GM12878 (cell line): Measurements from ENCODE around the gene TAS2R42. TPM values are rescaled to one million over a fixed set of nuclear protein-coding genes. Genes with fewer than 3 reads are reported as not detected.

Experiments
- BACH1 ChIP-seq: fragments of 450-650 bp; IDR thresholded peaks from 2 replicates; pipeline ENCODE4 v1.6.1; 2017; ENCODE audit warnings: mild to moderate bottlenecking, borderline replicate concordance
- BHLHE40 ChIP-seq, 2 experiments: fragments of 450-650 bp in 1 of 2; IDR thresholded peaks; 2 replicates each; pipeline ENCODE4 v1.6.1; 2011 to 2017; ENCODE audit warnings: low read depth in 2 of 2, borderline replicate concordance in 1 of 2, improper control_type of control experiment in 1 of 2, low read length in 1 of 2, mild to moderate bottlenecking in 1 of 2
- BMI1 ChIP-seq: fragments of 450-650 bp; IDR thresholded peaks from 2 replicates; pipeline ENCODE4 v1.6.1; 2016; ENCODE audit warnings: mild to moderate bottlenecking, moderate library complexity, borderline replicate concordance
- FOS ChIP-seq: IDR thresholded peaks from 3 replicates; pipeline ENCODE4 v1.6.1; 2011; ENCODE audit warnings: borderline replicate concordance; ENCODE audit not compliant: insufficient read length; ENCODE audit errors: extremely low read depth
- FOXK2 ChIP-seq: fragments of 450-650 bp; IDR thresholded peaks from 2 replicates; pipeline ENCODE4 v1.6.1; 2017; ENCODE audit warnings: mild to moderate bottlenecking, moderate library complexity
- FOXM1 ChIP-seq: IDR thresholded peaks from 2 replicates; pipeline ENCODE4 v1.6.1; 2012; ENCODE audit warnings: low read depth, mild to moderate bottlenecking, inconsistent platforms, low read length, moderate library complexity
- IRF4 ChIP-seq: IDR thresholded peaks from 2 replicates; pipeline ENCODE4 v1.6.1; 2011; ENCODE audit warnings: low read depth, low read length
- NFIC ChIP-seq: IDR thresholded peaks from 2 replicates; pipeline ENCODE4 v1.6.1; 2012; ENCODE audit warnings: low read depth, mild to moderate bottlenecking, inconsistent platforms, low read length, moderate library complexity
- NR2C2 ChIP-seq: IDR thresholded peaks from 2 replicates; pipeline ENCODE4 v1.6.1; 2011; ENCODE audit warnings: borderline replicate concordance, low read depth; ENCODE audit not compliant: control insufficient read depth, insufficient read length
- PAX5 ChIP-seq: IDR thresholded peaks from 2 replicates; pipeline ENCODE4 v1.6.1; 2011; ENCODE audit warnings: low read depth, low read length, borderline replicate concordance
- RELA ChIP-seq: fragments of 450-650 bp; IDR thresholded peaks from 2 replicates; pipeline ENCODE4 v1.8.0; 2014; ENCODE audit warnings: borderline replicate concordance; ENCODE audit not compliant: partially characterized antibody
- RUNX3 ChIP-seq: IDR thresholded peaks from 2 replicates; pipeline ENCODE4 v1.6.1; 2012; ENCODE audit warnings: low read length, inconsistent platforms
- SRF ChIP-seq, 2 experiments: IDR thresholded peaks; 2 replicates each; pipeline ENCODE4 v1.6.1; 2011; ENCODE audit warnings: low read depth in 2 of 2, low read length in 2 of 2, mild to moderate bottlenecking in 1 of 2, moderate library complexity in 1 of 2
- STAT3 ChIP-seq: IDR thresholded peaks from 2 replicates; pipeline ENCODE4 v1.6.1; 2011; ENCODE audit warnings: low read depth, low read length, improper control_type of control experiment
- TARDBP ChIP-seq: IDR thresholded peaks from 2 replicates; pipeline ENCODE4 v1.6.1; 2016; ENCODE audit warnings: borderline replicate concordance
- ZBED1 ChIP-seq: IDR thresholded peaks from 2 replicates; pipeline ENCODE4 v1.6.1; 2016; ENCODE audit warnings: borderline replicate concordance
- ZBTB4 ChIP-seq: fragments of 450-650 bp; formaldehyde crosslinking; IDR thresholded peaks from 2 replicates; pipeline ENCODE4 v1.4.0; 2022; ENCODE audit warnings: mild to moderate bottlenecking, moderate library complexity
- ZNF24 ChIP-seq: fragments of 450-650 bp; IDR thresholded peaks from 2 replicates; pipeline ENCODE4 v1.6.1; 2017; ENCODE audit warnings: antibody characterized with exemption, mild to moderate bottlenecking
- ZNF592 ChIP-seq: fragments of 450-650 bp; IDR thresholded peaks from 2 replicates; pipeline ENCODE4 v1.6.1; 2017; ENCODE audit warnings: mild to moderate bottlenecking, moderate library complexity
- ZNF622 ChIP-seq: fragments of 450-650 bp; IDR thresholded peaks from 2 replicates; pipeline ENCODE4 v1.6.1; 2017; ENCODE audit warnings: mild to moderate bottlenecking, inconsistent platforms
- ZSCAN29 ChIP-seq: fragments of 450-650 bp; IDR thresholded peaks from 2 replicates; pipeline ENCODE4 v1.6.1; 2017; ENCODE audit warnings: mild to moderate bottlenecking, moderate library complexity
- polyA plus RNA-seq, 11 experiments: library from polyadenylated mRNA; depleted of rRNA in 4 of 11; unstranded in 6 of 11; stranded (reverse) in 5 of 11; fragments of >200 nt; fragmentation: Nextera tagmentation in 4 of 11; fragmentation: Illumina TruSeq in 1 of 11; extraction: Ambion mirVana in 4 of 11; extraction: Trizol in 1 of 11; gene quantifications; 1 replicate in 1 of 11; 2 replicates in 10 of 11; pipeline versions ENCODE4 v1.2.1 to v1.2.3, GENCODE V29; 2011 to 2016; ENCODE audit warnings: inconsistent platforms in 2 of 11, missing spikeins in 2 of 11, low read depth in 1 of 11
- total RNA-seq, 4 experiments: library from RNA; depleted of rRNA in 3 of 4; stranded (reverse); fragments of >200 nt in 3 of 4; fragmentation: Illumina TruSeq in 1 of 4; extraction: Trizol in 1 of 4; gene quantifications; 2 replicates each; pipeline versions ENCODE4 v1.2.1 to v1.2.3, GENCODE V29; 2013 to 2021

TAS2R42 gene
- total and polyA plus RNA-seq, 10 of the 15 experiments (the other 5 are each of a cell fraction or from before 2014, with no cell fraction given), result not detected

GRCh38 chr12:11171145-11171968, 15.4 kb downstream of the TAS2R42 start, which contains the start of gene SMIM10L1 (continued):
- TF ChIP-seq RELA, result no peak
- 0 out of 4 replicates have a peak, but pooled peaks of 1 of the 2 experiments have one; percentile 24 for TF ChIP-seq SRF (IDR thresholded peaks at IDR 0.05; ENCODE audit: low read depth in 2 of 2, low read length in 2 of 2)
- no peak for TF ChIP-seq FOXM1
- no peak for TF ChIP-seq ZNF592
- no peak for TF ChIP-seq ZBTB4 (CRISPR knock-in tag)
- no peak for TF ChIP-seq FOXK2
- no peak; a peak in 1 of 4 replicates for TF ChIP-seq BHLHE40 (IDR thresholded peaks at IDR 0.05; ENCODE audit: borderline replicate concordance in 1 of 2, low read depth in 2 of 2, low read length in 1 of 2)
- no peak for TF ChIP-seq IRF4
- no peak for TF ChIP-seq BMI1
- TF ChIP-seq PAX5, result 0 out of 2 replicates have a peak, but pooled peaks have one; percentile 31
- TF ChIP-seq STAT3, result no peak
- no peak for TF ChIP-seq NR2C2
- TF ChIP-seq FOS, result no peak
- no peak for TF ChIP-seq ZNF24
- TF ChIP-seq ZSCAN29, result no peak
- TF ChIP-seq ZNF622, result no peak
- TF ChIP-seq ZBED1, result peak; percentile 52; the same call in 1 of the 2 replicates
- no peak for TF ChIP-seq NFIC
- TF ChIP-seq TARDBP, result 0 out of 2 replicates have a peak, but pooled peaks have one; percentile 50
- no peak; the same call in none of the 2 replicates for TF ChIP-seq RUNX3
- peak; percentile 82 for TF ChIP-seq BACH1
